ENCODE results near the gene ENTPD1. TPM values are rescaled to one million over a fixed set of nuclear protein-coding genes. Genes with fewer than 3 reads are reported as not detected.
"Not testable (repeated sequence)": the region's sequence is repeated elsewhere in the genome, so short reads cannot be mapped to it uniquely, and the experiment has no call there.

Gene ENTPD1
- total RNA-seq, 6 donors from 2014 or later, result 18.0 to 45.4 (median 22.3) TPM

DNA sequence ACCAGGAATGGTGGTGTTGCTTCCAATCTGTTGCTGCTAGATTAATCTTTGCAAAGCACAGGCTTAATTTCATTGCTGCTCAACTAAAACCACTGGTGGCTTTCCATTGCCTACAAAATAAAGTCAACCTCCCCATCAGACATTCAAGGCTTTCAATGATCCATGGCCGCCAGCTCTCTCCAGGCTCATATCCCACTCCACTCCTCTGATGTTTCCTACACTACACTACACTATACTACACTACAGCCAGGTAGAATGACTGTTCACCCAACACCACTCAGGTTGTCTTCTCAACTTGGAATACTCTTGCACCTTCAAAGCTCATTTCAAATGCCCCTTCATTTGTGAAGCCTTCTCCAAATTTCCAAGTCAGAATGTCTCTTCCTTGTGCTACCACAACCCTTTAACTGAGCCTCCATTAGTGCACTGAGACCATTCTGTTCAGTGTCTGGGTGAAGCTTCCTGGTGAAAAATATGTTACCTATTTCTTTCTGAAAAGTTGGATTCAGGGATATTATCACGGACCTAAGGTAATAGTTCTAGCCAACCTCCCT, 116.3 kb downstream of the ENTPD1 start:
- 0 to 98% methylated on average over 2 of the region's 2 CpGs for WGBS, 2 donors
- H3K4me1 ChIP-seq, result no peaks in the 10 kb centered on the region
- no peaks in the 10 kb centered on the region for H3K9me3 ChIP-seq
- TF ChIP-seq POLR2AphosphoS5 (IDR thresholded peaks at IDR 0.05) (no peak), EP300 (IDR thresholded peaks at IDR 0.05) (no peak), POLR2A (IDR thresholded peaks at IDR 0.05) (no peak)
- TF ChIP-seq, protein P1, sequence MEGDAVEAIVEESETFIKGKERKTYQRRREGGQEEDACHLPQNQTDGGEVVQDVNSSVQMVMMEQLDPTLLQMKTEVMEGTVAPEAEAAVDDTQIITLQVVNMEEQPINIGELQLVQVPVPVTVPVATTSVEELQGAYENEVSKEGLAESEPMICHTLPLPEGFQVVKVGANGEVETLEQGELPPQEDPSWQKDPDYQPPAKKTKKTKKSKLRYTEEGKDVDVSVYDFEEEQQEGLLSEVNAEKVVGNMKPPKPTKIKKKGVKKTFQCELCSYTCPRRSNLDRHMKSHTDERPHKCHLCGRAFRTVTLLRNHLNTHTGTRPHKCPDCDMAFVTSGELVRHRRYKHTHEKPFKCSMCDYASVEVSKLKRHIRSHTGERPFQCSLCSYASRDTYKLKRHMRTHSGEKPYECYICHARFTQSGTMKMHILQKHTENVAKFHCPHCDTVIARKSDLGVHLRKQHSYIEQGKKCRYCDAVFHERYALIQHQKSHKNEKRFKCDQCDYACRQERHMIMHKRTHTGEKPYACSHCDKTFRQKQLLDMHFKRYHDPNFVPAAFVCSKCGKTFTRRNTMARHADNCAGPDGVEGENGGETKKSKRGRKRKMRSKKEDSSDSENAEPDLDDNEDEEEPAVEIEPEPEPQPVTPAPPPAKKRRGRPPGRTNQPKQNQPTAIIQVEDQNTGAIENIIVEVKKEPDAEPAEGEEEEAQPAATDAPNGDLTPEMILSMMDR (IDR thresholded peaks at IDR 0.05), result no peak
- H3K36me3 ChIP-seq, result peaks cover 0 to 52% (median 10%) of the 10 kb centered on the region in 4 donors
- no peak for DNase-seq
- no peaks in the 10 kb centered on the region for H3K27me3 ChIP-seq
- ATAC-seq (ENCODE audit: low FRiP score in 2 of 2), result no peak
- H3K27ac ChIP-seq, result no peak overlapping the region
- no peak overlapping the region for H3K4me3 ChIP-seq

DNA sequence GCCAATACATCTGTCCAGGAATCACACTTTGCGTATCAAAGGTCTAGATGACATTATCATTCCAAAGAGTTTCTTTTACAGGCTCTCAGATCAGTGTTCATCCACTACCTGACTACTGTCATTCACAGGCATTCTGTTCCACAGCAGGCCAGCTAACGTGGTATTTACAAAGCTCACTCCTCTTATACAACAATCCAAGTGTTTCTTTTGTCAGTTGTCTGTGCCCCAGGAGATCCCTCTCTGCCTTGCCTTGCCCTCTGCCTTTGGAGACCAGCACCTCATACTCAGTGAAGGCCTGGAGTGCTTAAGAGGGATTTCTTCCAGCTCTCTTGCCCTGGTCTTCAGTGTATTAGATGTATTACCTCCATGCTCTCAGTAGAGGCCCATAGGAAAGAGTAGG, 117.2 kb downstream of the ENTPD1 start:
- Histone ChIP-seq H3K9me3 (no peaks in the 10 kb centered on the region), H3K36me3 (peaks cover 0 to 43% (median 10%) of the 10 kb centered on the region in 4 donors), H3K27ac (no peak overlapping the region), H3K4me1 (no peaks in the 10 kb centered on the region), H3K4me3 (no peak overlapping the region), H3K27me3 (no peaks in the 10 kb centered on the region)
- ATAC-seq (ENCODE audit: low FRiP score in 2 of 2) (no peak), DNase-seq (no peak)
- no peak for TF ChIP-seq EP300 (IDR thresholded peaks at IDR 0.05)
- no peak for TF ChIP-seq POLR2A (IDR thresholded peaks at IDR 0.05)
- no peak for TF ChIP-seq POLR2AphosphoS5 (IDR thresholded peaks at IDR 0.05)
- TF ChIP-seq, protein P1 (IDR thresholded peaks at IDR 0.05), result no peak
- WGBS, 2 donors, result 89 to 91% methylated on average over 2 of the region's 2 CpGs

DNA sequence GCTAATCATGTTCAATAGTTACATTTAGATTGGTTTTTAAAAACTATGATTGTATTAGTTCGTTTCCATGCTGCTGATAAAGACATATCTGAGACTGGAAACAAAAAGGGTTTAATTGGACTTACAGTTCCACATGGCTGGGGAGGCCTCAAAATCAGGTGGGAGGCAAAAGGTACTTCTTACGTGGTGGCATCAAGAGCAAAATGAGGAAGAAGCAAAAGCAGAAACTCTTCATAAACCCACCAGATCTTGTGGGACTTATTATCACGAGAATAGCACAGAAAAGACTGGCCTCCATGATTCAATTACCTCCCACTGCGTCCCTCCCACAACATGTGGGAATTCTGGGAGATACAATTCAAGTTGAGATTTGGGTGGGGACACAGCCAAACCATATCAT, 117.7 kb downstream of the ENTPD1 start:
- Histone ChIP-seq H3K4me1 (no peaks in the 10 kb centered on the region), H3K36me3 (peaks cover 0 to 38% (median 10%) of the 10 kb centered on the region in 4 donors), H3K9me3 (no peaks in the 10 kb centered on the region), H3K27me3 (no peaks in the 10 kb centered on the region), H3K4me3 (no peak overlapping the region), H3K27ac (no peak overlapping the region)
- TF ChIP-seq, protein P1 (IDR thresholded peaks at IDR 0.05), result no peak
- TF ChIP-seq POLR2AphosphoS5 (IDR thresholded peaks at IDR 0.05), result no peak
- TF ChIP-seq POLR2A (IDR thresholded peaks at IDR 0.05), result no peak
- TF ChIP-seq EP300 (IDR thresholded peaks at IDR 0.05), result no peak
- 93 to 94% methylated on average over 4 of the region's 4 CpGs for WGBS, 2 donors
- DNase-seq (no peak), ATAC-seq (ENCODE audit: low FRiP score in 2 of 2) (no peak)

DNA sequence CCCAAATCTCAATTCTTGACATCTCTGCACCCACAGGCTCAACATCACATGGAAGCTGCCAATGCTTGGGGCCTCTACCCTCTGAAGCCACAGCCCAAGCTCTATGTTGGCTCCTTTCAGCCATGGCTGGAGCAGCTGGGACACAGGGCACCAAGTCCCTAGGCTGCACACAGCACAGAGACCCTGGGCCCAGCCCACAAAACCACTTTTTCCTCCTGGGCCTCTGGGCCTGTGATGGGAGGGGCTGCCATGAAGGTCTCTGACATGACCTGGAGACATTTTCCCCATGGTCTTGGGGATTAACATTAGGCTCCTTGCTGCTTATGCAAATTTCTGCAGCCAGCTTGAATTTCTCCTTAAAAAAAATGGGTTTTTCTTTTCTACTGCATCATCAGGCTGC, 118.8 kb downstream of the ENTPD1 start:
- H3K27me3 ChIP-seq; DNase-seq; H3K27ac ChIP-seq; H3K4me1 ChIP-seq; ATAC-seq (ENCODE audit: low FRiP score in 2 of 2); H3K9me3 ChIP-seq; H3K4me3 ChIP-seq: not testable (repeated sequence)
- peaks cover 0 to 35% (median 10%) of the 10 kb centered on the region in 4 donors for H3K36me3 ChIP-seq

DNA sequence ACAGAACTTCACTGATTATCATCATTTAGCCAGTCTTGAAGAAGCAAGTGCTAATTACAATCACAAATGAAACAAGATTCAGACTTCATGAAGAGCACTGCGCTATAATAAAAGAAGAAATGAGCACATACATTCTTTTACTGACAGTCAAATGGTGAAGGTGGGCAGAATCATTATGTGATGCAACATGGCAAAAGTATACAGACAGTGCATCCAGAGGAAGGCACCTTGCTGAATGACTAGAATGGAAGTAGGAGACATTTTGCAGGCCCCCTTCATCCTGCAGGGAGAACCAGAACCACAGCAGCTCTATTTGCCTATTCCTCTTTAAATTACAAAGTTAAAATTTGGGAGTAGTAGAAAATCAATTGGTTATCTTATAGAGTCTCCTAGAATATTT, 120.8 kb downstream of the ENTPD1 start:
- DNase-seq (no peak), ATAC-seq (ENCODE audit: low FRiP score in 2 of 2) (no peak)
- no peak overlapping the region for H3K4me3 ChIP-seq
- H3K9me3 ChIP-seq, result no peaks in the 10 kb centered on the region
- 96 to 100% methylated on average over 1 of the region's 1 CpG for WGBS, 2 donors
- no peak overlapping the region for H3K27ac ChIP-seq
- H3K27me3 ChIP-seq, result no peaks in the 10 kb centered on the region
- H3K4me1 ChIP-seq, result no peaks in the 10 kb centered on the region
- H3K36me3 ChIP-seq, result peaks cover 0 to 32% (median 9%) of the 10 kb centered on the region in 4 donors
- no peak for TF ChIP-seq POLR2A (IDR thresholded peaks at IDR 0.05)
- TF ChIP-seq, protein P1 (IDR thresholded peaks at IDR 0.05), result no peak
- TF ChIP-seq POLR2AphosphoS5 (IDR thresholded peaks at IDR 0.05), result no peak
- TF ChIP-seq EP300 (IDR thresholded peaks at IDR 0.05), result no peak

Measured in upper lobe of left lung (tissue), 6 donors.